Suppressor macrophage treated with lipopolysaccharide for 4 hours (primary cell): ENCODE data around the gene IRF2.

Experiments
- DNase-seq: peaks from one replicate; pipeline ENCODE4 v3.0.0-alpha.2; 2020

Gene IRF2

GRCh38 chr4:184474263-184475095 lies at the start of gene IRF2:
Gene IRF2, minus strand, starts transcription at chr4:184474550. Its CDS starts 45,486 bp downstream, at chr4:184429064.
- DNase-seq, result peak; percentile 99

DNA sequence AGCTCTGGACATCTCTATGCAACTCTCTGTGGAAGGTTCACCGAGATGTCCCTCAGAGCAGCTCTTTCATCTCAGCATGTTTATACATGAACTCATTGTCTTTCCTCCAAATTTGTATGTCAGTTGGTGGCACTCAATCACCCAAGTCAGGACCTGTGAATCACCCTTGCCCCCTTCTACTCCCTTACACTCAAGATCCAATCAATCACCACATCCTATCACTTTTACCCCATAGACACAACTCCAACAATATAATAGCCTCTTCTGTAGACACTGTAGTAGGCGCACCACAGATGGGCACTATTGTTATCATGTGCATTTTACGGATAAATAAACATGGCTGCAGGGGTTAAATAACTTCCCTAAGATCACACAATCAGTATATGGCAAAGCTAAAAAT lies 41.3 kb upstream of the IRF2 start:
- no peak for DNase-seq

DNA sequence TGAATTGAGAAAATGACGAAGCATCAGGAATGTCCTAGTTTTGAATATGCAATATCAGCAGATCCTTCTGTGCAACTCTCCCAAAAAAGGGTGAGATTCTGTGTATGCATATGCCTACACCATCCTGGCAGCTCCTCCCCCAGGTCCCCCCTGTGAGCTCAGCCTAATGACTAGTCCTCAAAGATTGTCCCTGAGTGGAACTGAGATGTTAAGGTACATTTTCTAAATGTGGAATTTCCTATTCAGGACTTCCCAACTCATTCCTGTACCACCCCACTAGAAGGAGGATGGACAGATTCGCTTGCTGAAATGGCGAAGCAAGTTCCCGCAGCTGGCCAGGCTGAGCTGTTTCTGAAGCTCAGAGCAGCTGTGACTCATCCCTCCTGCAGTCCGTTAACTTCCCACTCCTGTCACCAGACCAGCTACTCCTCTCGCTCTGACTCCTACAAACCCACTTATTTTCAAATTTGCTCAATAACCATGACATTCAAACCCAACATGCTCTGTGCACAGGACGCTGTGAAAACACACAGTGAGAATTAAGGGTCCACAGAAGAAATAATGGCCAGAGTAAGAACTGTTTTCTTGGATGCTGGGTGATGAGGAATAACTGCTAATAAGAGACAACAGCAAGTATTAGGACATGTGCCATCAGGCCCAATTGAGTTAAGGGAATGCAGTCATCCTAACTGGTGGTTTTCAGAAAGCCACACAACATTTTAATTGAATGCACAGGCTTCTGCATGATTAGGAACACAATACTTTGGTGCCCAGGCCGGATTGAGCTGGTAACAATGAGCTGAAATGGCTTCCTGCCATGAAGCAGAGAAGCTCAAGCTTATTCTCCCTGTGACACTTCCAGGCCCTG lies 40.0 kb upstream of the IRF2 start:
- DNase-seq, result peak; percentile 97

GRCh38 chr4:184513802-184514120 lies 39.4 kb upstream of the IRF2 start:
- no peak for DNase-seq

DNA sequence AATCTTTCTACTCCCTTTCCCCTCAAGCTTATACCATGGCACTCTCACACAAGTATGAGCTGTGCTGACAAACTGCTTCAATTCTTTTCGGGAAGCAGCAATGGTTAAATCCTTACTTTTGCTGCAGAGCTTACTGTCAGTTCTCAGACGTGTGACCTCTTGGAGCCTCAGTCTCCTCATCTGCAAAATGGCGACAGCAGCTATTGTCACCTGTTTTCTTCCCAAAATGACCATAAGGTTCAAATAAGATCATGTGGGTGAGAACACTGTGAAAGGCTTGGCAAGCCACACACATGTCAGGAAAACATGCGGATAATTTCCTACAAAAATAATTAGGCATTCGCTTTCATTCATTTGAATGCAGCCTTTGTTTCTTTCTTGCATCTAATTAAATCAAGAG lies 36.8 kb upstream of the IRF2 start:
- DNase-seq, result no peak

DNA sequence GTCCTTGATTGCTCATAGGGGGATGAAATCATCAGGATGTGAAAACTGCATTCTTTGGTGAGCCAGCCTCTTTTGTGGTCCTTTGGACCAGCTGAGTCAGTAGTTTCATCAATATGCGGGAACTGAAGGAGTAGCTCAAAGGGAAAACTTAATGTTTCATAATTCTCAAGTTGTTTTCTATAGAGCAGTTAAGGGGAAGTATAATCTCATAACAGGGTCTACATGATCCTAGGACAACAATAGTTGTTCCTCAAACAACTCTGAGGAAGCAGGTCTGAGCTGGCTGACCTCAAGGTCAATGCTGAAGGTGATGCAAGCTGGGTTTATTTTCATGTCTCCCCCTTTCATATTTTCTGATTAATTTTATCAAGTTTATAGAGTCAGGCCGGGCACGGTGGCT lies 36.1 kb upstream of the IRF2 start:
- DNase-seq, result peak; percentile 91

GRCh38 chr4:184506527-184507121 lies 32.3 kb upstream of the IRF2 start:
- DNase-seq, result peak; percentile 69

GRCh38 chr4:184504385-184504784 lies 30.0 kb upstream of the IRF2 start:
- DNase-seq, result no peak

- DNase-seq, result peak; percentile 58
Measured at GRCh38 chr4:184503869-184504300, 29.5 kb upstream of the IRF2 start.

DNA sequence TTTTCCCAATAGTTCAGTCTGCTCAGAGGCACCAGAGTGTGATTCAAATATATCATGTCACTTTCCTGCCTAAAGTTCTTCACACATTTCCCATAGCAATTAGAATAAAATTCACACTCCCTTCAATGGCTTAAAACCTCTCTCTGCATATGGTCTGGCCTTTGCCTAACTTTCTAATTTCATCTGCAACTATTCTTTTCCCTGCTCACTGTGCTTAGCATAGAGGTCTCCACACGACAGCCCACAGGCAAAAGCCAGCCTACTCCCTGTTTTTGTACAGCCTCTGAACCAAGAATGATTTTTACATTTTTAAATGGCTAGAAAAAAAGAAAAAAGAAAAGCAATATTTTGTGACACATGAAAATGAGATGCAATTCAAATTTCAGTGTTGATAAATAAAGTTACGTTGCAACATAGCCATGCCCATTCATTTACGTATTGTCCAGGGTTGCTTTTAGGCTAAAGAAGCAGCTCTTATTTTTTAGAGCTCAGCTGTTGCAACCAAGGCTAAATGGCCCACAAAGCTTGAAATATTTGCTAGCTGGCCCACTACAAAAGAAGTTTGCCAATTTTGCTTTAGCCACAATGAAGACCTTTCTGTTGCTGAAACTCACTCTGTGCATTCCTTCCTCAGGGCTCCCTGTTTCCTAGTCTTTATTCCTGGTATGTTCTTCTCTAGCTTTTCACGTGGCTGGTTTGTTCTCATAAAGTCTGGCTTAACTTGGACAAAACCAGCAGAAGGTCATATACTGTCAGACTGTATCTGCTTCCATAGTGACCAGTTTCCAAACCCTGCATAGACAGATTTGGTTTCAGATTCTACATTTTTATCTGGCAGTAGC lies 26.6 kb upstream of the IRF2 start:
- DNase-seq, result no peak

- no peak for DNase-seq
Measured at GRCh38 chr4:184499996-184500395, 25.6 kb upstream of the IRF2 start.

- no peak for DNase-seq
Measured at GRCh38 chr4:184498598-184498997, 24.2 kb upstream of the IRF2 start.

- no peak for DNase-seq
Measured at GRCh38 chr4:184489771-184490170, 15.4 kb upstream of the IRF2 start.

DNA sequence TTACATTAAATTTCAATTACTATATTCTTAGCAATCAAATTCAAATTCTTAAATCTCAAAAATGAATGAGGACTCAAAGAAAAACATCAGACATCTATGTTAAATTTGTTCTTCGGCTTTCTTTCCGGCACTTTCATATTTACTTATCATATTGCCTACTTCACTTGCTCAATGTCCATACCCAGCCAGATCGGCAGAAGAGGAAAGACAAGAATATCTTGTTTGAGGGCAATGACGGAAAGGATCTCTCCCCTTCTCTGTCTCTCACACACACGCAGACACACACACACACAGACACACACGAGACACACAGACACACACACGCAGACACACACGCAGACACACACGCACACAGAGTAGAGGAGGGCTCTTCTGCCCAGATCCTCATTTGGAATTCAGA lies 13.2 kb upstream of the IRF2 start:
- no peak for DNase-seq

- DNase-seq, result no peak
Measured at GRCh38 chr4:184485279-184485678, 10.9 kb upstream of the IRF2 start.

- DNase-seq, result no peak
Measured at GRCh38 chr4:184481544-184481943, 7.2 kb upstream of the IRF2 start.

DNA sequence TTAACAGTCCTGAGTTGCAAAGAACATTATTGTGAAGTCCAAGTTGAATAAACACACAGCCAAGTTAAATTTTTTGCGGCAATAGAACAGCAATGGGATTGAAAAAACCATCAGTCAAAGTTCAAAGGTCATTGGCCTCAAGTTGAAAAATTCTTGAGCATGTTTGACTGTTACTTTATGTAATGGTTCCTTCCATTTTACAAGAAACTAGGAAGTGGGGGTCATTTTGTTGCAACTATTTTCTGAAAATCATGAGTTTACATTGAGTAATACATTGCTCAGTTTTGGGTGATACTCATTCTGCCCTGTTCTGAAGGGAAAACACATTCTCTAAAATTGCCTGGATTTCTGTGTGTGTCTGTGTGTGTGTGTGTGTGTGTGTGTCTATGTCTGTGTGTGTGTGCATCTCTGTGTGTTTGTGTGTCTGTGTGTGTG lies 5.2 kb upstream of the IRF2 start:
- DNase-seq, result peak; percentile 92

DNA sequence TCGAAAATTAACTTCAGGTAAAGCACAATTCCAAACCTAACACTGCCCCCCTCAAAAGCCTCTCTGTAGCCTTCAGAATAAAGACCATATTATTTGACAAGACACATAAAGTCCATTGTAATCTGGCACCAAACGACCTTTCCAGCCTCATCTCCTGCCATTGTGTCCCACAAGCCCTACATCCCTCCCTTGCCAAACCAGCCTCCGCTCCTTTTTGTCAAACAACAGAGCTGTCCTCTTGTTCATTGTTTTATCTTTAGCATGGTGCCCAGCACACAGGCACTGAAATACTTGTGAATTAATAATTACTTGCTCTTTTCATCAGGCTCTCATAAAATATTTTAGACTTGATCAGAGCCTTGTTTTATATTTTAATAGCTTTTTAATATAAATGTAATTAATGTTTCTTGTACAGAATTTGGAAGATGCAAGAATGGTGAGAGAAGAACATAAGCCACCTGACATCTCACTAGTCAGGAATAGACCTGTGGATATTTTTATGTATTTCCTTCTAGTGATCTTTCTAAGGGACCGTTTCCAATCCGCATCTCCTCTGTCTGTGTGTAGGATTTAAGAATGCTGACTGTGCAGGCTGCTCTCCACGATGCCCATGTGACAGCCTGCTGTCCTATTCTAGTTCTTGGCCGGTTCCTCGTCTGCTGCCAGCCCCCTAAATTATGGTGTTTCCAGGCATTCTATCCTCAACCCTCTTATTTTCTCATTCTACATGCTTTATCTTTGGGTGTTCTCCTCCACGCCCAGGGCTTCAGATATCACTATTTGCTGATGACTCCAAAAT lies 3.0 kb upstream of the IRF2 start:
- DNase-seq, result no peak

DNA sequence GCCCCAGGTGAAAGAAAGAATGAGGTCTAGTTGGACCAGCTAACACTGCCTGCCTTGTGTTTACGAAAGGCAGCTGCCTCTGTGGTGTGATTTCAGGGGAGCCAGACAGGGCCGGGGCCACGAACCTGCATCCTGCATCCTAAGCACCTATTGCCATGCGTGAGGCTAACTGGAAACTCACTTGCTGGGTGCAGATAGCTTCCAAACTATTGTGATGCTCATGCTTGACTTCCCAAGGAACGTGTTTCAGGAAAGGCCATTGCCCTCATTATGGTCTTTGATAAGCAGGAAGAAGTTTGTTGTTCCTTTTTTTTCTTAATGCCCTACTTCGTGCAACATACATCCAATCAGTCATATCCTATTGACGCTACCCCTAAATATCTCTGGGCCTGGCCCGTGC lies 2.3 kb upstream of the IRF2 start:
- peak; percentile 58 for DNase-seq

- no peak for DNase-seq
Measured at GRCh38 chr4:184475498-184475897, 1.1 kb upstream of the IRF2 start.

GRCh38 chr4:184475096-184475461 lies 729 bp upstream of the IRF2 start:
- DNase-seq, result peak; percentile 88
